K562 (cell line): ENCODE results near the gene CALHM1. TPM values are rescaled to one million over a fixed set of nuclear protein-coding genes. Genes with fewer than 3 reads are reported as not detected.

Source experiments
- BRF1 ChIP-seq: IDR thresholded peaks from 3 replicates; pipeline ENCODE4 v1.6.1; 2011; ENCODE audit warnings: borderline replicate concordance, mild to moderate bottlenecking; ENCODE audit not compliant: insufficient read length; ENCODE audit errors: extremely low read depth
- HDAC2 ChIP-seq: fragments of 450-650 bp; IDR thresholded peaks from 2 replicates; pipeline ENCODE4 v1.6.1; 2016; ENCODE audit warnings: mild to moderate bottlenecking
- RAD21 ChIP-seq, 2 experiments: fragments of 250-450 bp in 1 of 2; fragments of 450-650 bp in 1 of 2; sonication (Bioruptor Pico) in 1 of 2; formaldehyde crosslinking in 1 of 2; IDR thresholded peaks in 1 of 2; conservative IDR thresholded peaks in 1 of 2; 2 replicates each; pipeline versions ENCODE4 v1.4.0 to v1.8.0; 2020 to 2022; ENCODE audit warnings: mild to moderate bottlenecking in 2 of 2, moderate library complexity in 1 of 2
- RFX1 ChIP-seq: fragments of 450-650 bp; IDR thresholded peaks from 2 replicates; pipeline ENCODE4 v1.6.1; 2016; ENCODE audit warnings: mild to moderate bottlenecking, moderate library complexity
- ZFP36 ChIP-seq: fragments of 150-350 bp; IDR thresholded peaks from 2 replicates; pipeline ENCODE4 v1.6.1; 2018; ENCODE audit warnings: low read length, low read depth; ENCODE audit not compliant: partially characterized antibody
- polyA plus RNA-seq, 8 experiments: library from polyadenylated mRNA; depleted of rRNA in 4 of 8; stranded (reverse) in 5 of 8; unstranded in 3 of 8; fragments of >200 nt; fragmentation: Nextera tagmentation in 2 of 8; fragmentation: Illumina TruSeq in 1 of 8; extraction: Ambion mirVana in 2 of 8; extraction: Trizol in 1 of 8; gene quantifications; 2 replicates each; pipeline versions ENCODE4 v1.2.1 to v1.2.3, GENCODE V29; 2011 to 2014; ENCODE audit warnings: inconsistent platforms in 1 of 8, missing spikeins in 1 of 8
- total RNA-seq, 7 experiments: library from RNA; depleted of rRNA in 6 of 7; stranded (reverse); fragments of >200 nt in 6 of 7; fragmentation: Illumina TruSeq in 2 of 7; extraction: Trizol in 2 of 7; gene quantifications; 2 replicates each; pipeline versions ENCODE4 v1.2.1 to v1.2.3, GENCODE V29; 2011 to 2021; ENCODE audit warnings: low replicate concordance in 1 of 7
- TF ChIP-seq, protein P1 (sequence below): fragments of 450-650 bp; IDR thresholded peaks from 2 replicates; pipeline ENCODE4 v1.6.1; 2016; ENCODE audit warnings: mild to moderate bottlenecking, moderate library complexity
- TF ChIP-seq, protein P2 (sequence below): sonication (generic); formaldehyde crosslinking; IDR thresholded peaks from 2 replicates; pipeline ENCODE4 v1.9.0; 2022; ENCODE audit warnings: mild to moderate bottlenecking, missing genetic modification reagents

Gene CALHM1
- total and polyA plus RNA-seq, 9 of the 15 experiments (the other 6 are each of a cell fraction or from before 2014, with no cell fraction given): 0.03 TPM; not detected in 8

DNA sequence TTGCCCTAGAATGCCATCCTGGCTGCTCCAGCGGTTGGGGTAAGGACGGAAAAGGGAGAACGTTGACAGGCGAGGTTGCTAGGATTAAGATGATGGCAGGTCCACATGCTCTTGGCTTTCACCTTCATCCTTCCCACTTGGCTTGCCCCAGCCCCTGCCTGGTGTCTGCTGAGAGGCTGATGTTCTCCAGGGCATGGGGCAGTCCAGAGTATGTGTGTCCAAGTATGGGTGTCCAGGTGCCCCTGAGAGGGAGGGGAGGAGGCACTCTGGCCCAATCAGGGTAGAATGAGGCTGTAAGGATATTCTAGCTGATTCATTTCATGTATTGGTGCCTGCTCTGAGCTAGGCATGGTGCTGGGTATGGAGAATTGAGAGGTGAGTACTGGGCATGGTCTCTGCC lies 47.4 kb upstream of the CALHM1 start (continued):
- TF ChIP-seq, protein P1, sequence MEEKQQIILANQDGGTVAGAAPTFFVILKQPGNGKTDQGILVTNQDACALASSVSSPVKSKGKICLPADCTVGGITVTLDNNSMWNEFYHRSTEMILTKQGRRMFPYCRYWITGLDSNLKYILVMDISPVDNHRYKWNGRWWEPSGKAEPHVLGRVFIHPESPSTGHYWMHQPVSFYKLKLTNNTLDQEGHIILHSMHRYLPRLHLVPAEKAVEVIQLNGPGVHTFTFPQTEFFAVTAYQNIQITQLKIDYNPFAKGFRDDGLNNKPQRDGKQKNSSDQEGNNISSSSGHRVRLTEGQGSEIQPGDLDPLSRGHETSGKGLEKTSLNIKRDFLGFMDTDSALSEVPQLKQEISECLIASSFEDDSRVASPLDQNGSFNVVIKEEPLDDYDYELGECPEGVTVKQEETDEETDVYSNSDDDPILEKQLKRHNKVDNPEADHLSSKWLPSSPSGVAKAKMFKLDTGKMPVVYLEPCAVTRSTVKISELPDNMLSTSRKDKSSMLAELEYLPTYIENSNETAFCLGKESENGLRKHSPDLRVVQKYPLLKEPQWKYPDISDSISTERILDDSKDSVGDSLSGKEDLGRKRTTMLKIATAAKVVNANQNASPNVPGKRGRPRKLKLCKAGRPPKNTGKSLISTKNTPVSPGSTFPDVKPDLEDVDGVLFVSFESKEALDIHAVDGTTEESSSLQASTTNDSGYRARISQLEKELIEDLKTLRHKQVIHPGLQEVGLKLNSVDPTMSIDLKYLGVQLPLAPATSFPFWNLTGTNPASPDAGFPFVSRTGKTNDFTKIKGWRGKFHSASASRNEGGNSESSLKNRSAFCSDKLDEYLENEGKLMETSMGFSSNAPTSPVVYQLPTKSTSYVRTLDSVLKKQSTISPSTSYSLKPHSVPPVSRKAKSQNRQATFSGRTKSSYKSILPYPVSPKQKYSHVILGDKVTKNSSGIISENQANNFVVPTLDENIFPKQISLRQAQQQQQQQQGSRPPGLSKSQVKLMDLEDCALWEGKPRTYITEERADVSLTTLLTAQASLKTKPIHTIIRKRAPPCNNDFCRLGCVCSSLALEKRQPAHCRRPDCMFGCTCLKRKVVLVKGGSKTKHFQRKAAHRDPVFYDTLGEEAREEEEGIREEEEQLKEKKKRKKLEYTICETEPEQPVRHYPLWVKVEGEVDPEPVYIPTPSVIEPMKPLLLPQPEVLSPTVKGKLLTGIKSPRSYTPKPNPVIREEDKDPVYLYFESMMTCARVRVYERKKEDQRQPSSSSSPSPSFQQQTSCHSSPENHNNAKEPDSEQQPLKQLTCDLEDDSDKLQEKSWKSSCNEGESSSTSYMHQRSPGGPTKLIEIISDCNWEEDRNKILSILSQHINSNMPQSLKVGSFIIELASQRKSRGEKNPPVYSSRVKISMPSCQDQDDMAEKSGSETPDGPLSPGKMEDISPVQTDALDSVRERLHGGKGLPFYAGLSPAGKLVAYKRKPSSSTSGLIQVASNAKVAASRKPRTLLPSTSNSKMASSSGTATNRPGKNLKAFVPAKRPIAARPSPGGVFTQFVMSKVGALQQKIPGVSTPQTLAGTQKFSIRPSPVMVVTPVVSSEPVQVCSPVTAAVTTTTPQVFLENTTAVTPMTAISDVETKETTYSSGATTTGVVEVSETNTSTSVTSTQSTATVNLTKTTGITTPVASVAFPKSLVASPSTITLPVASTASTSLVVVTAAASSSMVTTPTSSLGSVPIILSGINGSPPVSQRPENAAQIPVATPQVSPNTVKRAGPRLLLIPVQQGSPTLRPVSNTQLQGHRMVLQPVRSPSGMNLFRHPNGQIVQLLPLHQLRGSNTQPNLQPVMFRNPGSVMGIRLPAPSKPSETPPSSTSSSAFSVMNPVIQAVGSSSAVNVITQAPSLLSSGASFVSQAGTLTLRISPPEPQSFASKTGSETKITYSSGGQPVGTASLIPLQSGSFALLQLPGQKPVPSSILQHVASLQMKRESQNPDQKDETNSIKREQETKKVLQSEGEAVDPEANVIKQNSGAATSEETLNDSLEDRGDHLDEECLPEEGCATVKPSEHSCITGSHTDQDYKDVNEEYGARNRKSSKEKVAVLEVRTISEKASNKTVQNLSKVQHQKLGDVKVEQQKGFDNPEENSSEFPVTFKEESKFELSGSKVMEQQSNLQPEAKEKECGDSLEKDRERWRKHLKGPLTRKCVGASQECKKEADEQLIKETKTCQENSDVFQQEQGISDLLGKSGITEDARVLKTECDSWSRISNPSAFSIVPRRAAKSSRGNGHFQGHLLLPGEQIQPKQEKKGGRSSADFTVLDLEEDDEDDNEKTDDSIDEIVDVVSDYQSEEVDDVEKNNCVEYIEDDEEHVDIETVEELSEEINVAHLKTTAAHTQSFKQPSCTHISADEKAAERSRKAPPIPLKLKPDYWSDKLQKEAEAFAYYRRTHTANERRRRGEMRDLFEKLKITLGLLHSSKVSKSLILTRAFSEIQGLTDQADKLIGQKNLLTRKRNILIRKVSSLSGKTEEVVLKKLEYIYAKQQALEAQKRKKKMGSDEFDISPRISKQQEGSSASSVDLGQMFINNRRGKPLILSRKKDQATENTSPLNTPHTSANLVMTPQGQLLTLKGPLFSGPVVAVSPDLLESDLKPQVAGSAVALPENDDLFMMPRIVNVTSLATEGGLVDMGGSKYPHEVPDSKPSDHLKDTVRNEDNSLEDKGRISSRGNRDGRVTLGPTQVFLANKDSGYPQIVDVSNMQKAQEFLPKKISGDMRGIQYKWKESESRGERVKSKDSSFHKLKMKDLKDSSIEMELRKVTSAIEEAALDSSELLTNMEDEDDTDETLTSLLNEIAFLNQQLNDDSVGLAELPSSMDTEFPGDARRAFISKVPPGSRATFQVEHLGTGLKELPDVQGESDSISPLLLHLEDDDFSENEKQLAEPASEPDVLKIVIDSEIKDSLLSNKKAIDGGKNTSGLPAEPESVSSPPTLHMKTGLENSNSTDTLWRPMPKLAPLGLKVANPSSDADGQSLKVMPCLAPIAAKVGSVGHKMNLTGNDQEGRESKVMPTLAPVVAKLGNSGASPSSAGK: no peak
- no peak for TF ChIP-seq ZFP36
- no peak for TF ChIP-seq HDAC2
- TF ChIP-seq, protein P2, sequence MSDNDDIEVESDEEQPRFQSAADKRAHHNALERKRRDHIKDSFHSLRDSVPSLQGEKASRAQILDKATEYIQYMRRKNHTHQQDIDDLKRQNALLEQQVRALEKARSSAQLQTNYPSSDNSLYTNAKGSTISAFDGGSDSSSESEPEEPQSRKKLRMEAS (CRISPR knock-in tag): no peak
- no peak for TF ChIP-seq RAD21 (CRISPR knock-in tag; conservative IDR thresholded peaks at IDR 0.05 in 1 of 2, IDR thresholded peaks at IDR 0.05 in 1 of 2)
- no peak for TF ChIP-seq BRF1
- no peak for TF ChIP-seq RFX1
- TF ChIP-seq, all 486 proteins: peak for 0
